ENCODE measurements around the gene ZNF618. TPM values are rescaled to one million over a fixed set of nuclear protein-coding genes. Genes with fewer than 3 reads are reported as not detected.

ZNF618 gene
- total RNA-seq, 1 donor from 2014 or later = 1.9 TPM

DNA sequence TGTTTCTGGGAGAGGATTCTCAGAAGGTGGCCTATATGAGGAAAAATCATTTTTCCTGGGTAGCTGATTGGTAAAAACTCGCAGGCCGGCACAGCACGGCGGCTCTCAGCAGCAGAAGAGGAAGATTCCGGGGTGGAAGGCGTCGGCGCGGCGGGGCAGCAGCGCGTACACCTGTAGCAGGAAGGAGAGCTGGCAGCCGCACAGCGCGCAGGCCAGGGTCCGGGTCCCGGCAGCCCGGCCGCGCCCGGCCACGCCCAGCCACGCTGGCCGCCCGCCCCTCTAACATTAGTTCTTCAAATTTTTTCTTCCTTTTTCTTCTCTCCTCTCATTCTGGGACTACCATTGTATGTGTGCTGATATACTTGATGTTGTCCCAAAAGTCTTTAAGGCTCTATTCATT is 24.8 kb upstream of the ZNF618 start:
- Histone ChIP-seq H3K27me3 (ENCODE audit: low read depth) (peaks cover 11% of the 10 kb centered on the region), H3K27ac (replicated peaks) (no peak overlapping the region), H3K36me3 (no peaks in the 10 kb centered on the region), H3K4me1 (no peaks in the 10 kb centered on the region), H3K9me3 (replicated peaks) (peaks cover 31% of the 10 kb centered on the region), H3K4me3 (no peak overlapping the region)
- no peak for DNase-seq
- TF ChIP-seq CTCF (IDR thresholded peaks at IDR 0.05; ENCODE audit: borderline replicate concordance) = no peak
- intact Hi-C loops (cut with micrococcal nuclease) = no loop called here

DNA sequence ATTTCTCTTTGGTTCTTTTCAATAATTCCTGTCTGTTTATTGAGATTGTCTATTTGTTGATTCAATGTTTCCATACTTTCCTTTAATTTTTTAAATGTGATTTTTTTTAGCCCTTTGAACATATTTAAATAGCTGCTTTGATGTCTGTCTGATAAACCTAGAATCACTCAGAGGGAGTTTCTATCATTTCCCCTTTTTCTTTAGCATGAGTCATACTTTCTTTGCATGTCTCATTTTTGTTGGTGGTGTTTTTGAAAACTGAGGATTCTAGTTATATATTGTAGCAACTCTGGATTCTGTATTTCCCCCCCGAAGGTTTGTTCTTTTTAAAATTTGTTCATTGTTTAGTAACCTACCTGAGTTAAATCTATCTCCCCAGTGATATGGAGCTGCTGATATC is 24.2 kb upstream of the ZNF618 start:
- no peak for TF ChIP-seq CTCF (IDR thresholded peaks at IDR 0.05; ENCODE audit: borderline replicate concordance)
- intact Hi-C loops (cut with micrococcal nuclease) = no loop called here
- Histone ChIP-seq H3K4me1 (no peaks in the 10 kb centered on the region), H3K4me3 (no peak overlapping the region), H3K9me3 (replicated peaks) (peaks cover 26% of the 10 kb centered on the region), H3K27me3 (ENCODE audit: low read depth) (peaks cover 14% of the 10 kb centered on the region), H3K36me3 (no peaks in the 10 kb centered on the region), H3K27ac (replicated peaks) (no peak overlapping the region)
- DNase-seq = no peak

DNA sequence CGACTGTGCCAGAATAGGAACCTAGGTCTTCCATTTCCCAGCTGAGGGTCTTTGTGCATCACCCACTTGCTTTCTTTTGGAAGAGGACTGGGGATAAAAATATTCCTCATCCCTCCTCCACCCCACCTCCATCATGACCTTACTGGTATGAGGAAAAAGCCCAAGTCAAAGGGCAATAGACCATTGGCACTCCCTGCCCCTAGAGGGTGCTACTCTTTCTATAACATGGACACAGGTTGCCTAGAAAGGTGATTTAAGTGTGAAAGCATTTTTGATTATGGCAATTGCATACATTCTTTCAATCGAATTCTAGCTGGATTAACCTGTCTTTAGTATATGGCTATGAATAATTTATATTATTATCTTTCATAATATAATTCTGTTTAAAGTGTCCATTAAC is 22.8 kb upstream of the ZNF618 start:
- intact Hi-C loops (cut with micrococcal nuclease) = no loop called here
- no peak for DNase-seq
- H3K9me3 ChIP-seq (replicated peaks) = peaks cover 19% of the 10 kb centered on the region
- H3K27me3 ChIP-seq (ENCODE audit: low read depth) = peaks cover 24% of the 10 kb centered on the region
- H3K4me3 ChIP-seq = no peak overlapping the region
- TF ChIP-seq CTCF (IDR thresholded peaks at IDR 0.05; ENCODE audit: borderline replicate concordance) = peak; percentile 34
- H3K4me1 ChIP-seq = no peaks in the 10 kb centered on the region
- H3K36me3 ChIP-seq = no peaks in the 10 kb centered on the region
- H3K27ac ChIP-seq (replicated peaks) = no peak overlapping the region

DNA sequence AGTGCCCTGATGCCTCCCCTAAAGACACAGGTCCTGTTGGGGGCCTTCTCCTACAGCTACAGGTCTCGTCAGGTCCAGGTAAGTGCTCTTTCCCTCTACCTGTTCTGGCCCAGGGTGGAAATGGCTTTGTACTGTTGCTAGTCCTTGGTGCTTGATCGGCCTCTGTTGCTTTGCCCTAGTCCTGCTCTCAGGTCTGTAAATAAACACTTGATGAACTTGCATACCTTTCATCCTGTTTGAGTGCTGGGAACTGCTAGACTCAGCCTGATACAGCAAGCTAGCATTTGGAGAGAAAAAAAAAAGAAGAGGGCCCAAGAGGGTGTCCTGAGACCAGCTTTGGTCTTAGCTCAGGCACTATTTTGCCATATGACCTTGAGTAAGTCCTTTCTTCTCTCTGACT is 21.8 kb upstream of the ZNF618 start:
- no peak for TF ChIP-seq CTCF (IDR thresholded peaks at IDR 0.05; ENCODE audit: borderline replicate concordance)

GRCh38 chr9:113857875-113858274 is 18.2 kb upstream of the ZNF618 start:
- no peak for DNase-seq
- no peak overlapping the region for H3K27ac ChIP-seq (replicated peaks)
- peaks cover 4% of the 10 kb centered on the region for H3K9me3 ChIP-seq (replicated peaks)
- no peak for TF ChIP-seq CTCF (IDR thresholded peaks at IDR 0.05; ENCODE audit: borderline replicate concordance)
- H3K27me3 ChIP-seq (ENCODE audit: low read depth) = peaks cover 41% of the 10 kb centered on the region
- H3K4me3 ChIP-seq = no peak overlapping the region
- H3K4me1 ChIP-seq = no peaks in the 10 kb centered on the region
- intact Hi-C loops (cut with micrococcal nuclease) = no loop called here
- no peaks in the 10 kb centered on the region for H3K36me3 ChIP-seq

More for the DNA sequence above, 21.8 kb upstream of the ZNF618 start:
- Histone ChIP-seq H3K27ac (replicated peaks) (no peak overlapping the region), H3K9me3 (replicated peaks) (peaks cover 19% of the 10 kb centered on the region), H3K36me3 (no peaks in the 10 kb centered on the region), H3K4me1 (no peaks in the 10 kb centered on the region), H3K4me3 (no peak overlapping the region), H3K27me3 (ENCODE audit: low read depth) (peaks cover 24% of the 10 kb centered on the region)
- no peak for DNase-seq
- intact Hi-C loops (cut with micrococcal nuclease) = no loop called here

DNA sequence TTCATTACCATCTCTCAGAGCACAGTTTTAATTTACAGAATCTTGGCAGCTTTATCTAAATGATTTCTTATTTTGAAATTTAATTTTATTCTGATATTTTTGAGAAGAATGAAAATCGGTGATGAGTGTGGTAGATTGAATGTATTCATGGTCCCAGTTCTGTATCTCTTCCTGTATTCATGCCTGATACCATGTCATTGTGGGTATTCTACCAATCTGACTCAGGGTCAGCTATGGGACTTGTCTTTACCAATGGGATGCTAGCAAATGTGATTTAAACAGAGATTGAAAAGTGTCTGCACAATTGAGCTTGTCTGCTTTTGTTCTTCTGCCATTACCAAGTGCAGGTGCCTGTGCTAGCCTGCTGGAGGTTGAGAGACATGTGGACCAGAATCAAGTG is 17.8 kb upstream of the ZNF618 start:
- peaks cover 5% of the 10 kb centered on the region for H3K9me3 ChIP-seq (replicated peaks)
- peaks cover 45% of the 10 kb centered on the region for H3K27me3 ChIP-seq (ENCODE audit: low read depth)
- H3K4me3 ChIP-seq = no peak overlapping the region
- H3K4me1 ChIP-seq = no peaks in the 10 kb centered on the region
- no peaks in the 10 kb centered on the region for H3K36me3 ChIP-seq
- intact Hi-C loops (cut with micrococcal nuclease) = no loop called here
- TF ChIP-seq CTCF (IDR thresholded peaks at IDR 0.05; ENCODE audit: borderline replicate concordance) = no peak
- H3K27ac ChIP-seq (replicated peaks) = no peak overlapping the region
- DNase-seq = no peak
